ENCODE data around the gene MRPL33. TPM values are rescaled to one million over a fixed set of nuclear protein-coding genes. Genes with fewer than 3 reads are reported as not detected.

MRPL33 gene
- polyA plus RNA-seq, 1 donor from 2014 or later: 406 TPM

DNA sequence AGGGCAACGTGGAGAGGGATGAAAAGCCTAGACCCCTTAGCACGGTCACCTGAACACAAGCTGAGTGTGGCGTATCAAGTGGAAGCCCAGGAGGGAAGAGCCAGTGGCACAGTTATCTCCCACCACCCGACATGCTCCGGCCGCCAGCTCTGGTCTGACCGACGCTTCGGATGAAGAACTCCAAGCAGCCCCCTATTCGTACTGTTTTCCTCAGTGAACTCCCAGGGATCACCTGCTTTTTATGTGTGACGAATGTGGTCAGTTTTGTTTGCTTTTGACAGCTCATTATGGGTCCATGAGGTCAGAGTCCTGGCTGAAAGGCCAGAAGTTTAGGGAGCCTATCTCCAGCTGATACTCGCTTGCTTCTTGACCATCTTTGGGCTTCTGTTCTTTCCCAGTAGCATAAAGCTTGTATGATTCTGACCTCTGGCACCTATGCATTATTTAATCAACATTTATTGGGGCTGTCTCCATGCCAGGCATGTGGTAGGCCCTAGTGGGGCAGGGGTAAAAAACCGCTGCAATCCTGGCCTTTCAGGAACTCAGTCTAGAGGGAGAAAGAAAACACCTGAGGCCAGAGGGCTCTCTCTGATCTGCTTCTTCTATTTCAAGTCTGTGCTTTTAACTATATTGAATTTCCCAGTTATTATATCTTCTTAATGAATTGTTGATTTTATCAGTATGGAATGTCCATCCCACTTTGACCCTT is 33.0 kb upstream of the MRPL33 start:
- Histone ChIP-seq H3K9ac (ENCODE audit: low read length) (no peak overlapping the region), H3K4me2 (ENCODE audit: low read length) (no peak overlapping the region), H3K9me2 (ENCODE audit: insufficient read depth, low read length) (no peaks in the 10 kb centered on the region), H3K27ac (ENCODE audit: low read length) (no peak overlapping the region), H3K9me3 (ENCODE audit: low read length) (no peaks in the 10 kb centered on the region), H3K4me3 (ENCODE audit: low read length) (no peak overlapping the region), H2AFZ (ENCODE audit: low read depth, low read length) (no peak overlapping the region), H3K79me2 (replicated peaks; ENCODE audit: insufficient read depth, low read length) (no peaks in the 10 kb centered on the region), H3F3A (ENCODE audit: insufficient read depth, low read length, poor library complexity, severe bottlenecking) (no peaks in the 10 kb centered on the region), H3K27me3 (ENCODE audit: insufficient read depth, low read depth, low read length) (peaks cover 7% of the 10 kb centered on the region), H4K20me1 (ENCODE audit: insufficient read depth) (no peaks in the 10 kb centered on the region), H3K36me3 (ENCODE audit: insufficient read depth, low read length) (no peaks in the 10 kb centered on the region)
- no peak for TF ChIP-seq MXI1 (conservative IDR thresholded peaks at IDR 0.05; ENCODE audit: poor library complexity, severe bottlenecking)

DNA sequence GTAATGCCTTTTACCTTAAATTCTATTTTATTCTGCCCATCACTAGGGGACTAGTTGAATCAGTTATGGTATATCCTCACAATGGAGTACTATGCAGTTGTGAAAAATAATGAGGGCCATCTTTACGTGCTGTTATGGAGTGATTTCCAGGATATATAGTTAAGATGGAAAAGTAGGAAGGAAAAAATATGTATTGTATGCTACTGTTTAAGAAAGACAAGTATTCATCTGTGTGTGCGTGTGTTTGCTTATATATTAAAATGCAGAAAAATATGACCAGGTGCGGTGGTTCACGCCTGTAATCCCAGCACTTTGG is 32.5 kb upstream of the MRPL33 start:
- Histone ChIP-seq H4K20me1 (ENCODE audit: insufficient read depth) (no peaks in the 10 kb centered on the region), H3K27me3 (ENCODE audit: insufficient read depth, low read depth, low read length) (peaks cover 7% of the 10 kb centered on the region), H3K4me3 (ENCODE audit: low read length) (no peak overlapping the region), H3F3A (ENCODE audit: insufficient read depth, low read length, poor library complexity, severe bottlenecking) (no peaks in the 10 kb centered on the region), H3K9me2 (ENCODE audit: insufficient read depth, low read length) (no peaks in the 10 kb centered on the region), H2AFZ (ENCODE audit: low read depth, low read length) (no peak overlapping the region), H3K9me3 (ENCODE audit: low read length) (no peaks in the 10 kb centered on the region), H3K4me2 (ENCODE audit: low read length) (no peak overlapping the region), H3K9ac (ENCODE audit: low read length) (no peak overlapping the region), H3K36me3 (ENCODE audit: insufficient read depth, low read length) (no peaks in the 10 kb centered on the region), H3K79me2 (replicated peaks; ENCODE audit: insufficient read depth, low read length) (no peaks in the 10 kb centered on the region), H3K27ac (ENCODE audit: low read length) (no peak overlapping the region)
- TF ChIP-seq, protein P1, sequence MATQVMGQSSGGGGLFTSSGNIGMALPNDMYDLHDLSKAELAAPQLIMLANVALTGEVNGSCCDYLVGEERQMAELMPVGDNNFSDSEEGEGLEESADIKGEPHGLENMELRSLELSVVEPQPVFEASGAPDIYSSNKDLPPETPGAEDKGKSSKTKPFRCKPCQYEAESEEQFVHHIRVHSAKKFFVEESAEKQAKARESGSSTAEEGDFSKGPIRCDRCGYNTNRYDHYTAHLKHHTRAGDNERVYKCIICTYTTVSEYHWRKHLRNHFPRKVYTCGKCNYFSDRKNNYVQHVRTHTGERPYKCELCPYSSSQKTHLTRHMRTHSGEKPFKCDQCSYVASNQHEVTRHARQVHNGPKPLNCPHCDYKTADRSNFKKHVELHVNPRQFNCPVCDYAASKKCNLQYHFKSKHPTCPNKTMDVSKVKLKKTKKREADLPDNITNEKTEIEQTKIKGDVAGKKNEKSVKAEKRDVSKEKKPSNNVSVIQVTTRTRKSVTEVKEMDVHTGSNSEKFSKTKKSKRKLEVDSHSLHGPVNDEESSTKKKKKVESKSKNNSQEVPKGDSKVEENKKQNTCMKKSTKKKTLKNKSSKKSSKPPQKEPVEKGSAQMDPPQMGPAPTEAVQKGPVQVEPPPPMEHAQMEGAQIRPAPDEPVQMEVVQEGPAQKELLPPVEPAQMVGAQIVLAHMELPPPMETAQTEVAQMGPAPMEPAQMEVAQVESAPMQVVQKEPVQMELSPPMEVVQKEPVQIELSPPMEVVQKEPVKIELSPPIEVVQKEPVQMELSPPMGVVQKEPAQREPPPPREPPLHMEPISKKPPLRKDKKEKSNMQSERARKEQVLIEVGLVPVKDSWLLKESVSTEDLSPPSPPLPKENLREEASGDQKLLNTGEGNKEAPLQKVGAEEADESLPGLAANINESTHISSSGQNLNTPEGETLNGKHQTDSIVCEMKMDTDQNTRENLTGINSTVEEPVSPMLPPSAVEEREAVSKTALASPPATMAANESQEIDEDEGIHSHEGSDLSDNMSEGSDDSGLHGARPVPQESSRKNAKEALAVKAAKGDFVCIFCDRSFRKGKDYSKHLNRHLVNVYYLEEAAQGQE (IDR thresholded peaks at IDR 0.05; ENCODE audit: borderline replicate concordance): no peak
- no peak for TF ChIP-seq EP300 (conservative IDR thresholded peaks at IDR 0.05; ENCODE audit: poor library complexity, severe bottlenecking)
- TF ChIP-seq TAF1 (IDR thresholded peaks at IDR 0.05; ENCODE audit: low read depth): no peak
- TF ChIP-seq POLR2AphosphoS5 (IDR thresholded peaks at IDR 0.05): no peak

DNA sequence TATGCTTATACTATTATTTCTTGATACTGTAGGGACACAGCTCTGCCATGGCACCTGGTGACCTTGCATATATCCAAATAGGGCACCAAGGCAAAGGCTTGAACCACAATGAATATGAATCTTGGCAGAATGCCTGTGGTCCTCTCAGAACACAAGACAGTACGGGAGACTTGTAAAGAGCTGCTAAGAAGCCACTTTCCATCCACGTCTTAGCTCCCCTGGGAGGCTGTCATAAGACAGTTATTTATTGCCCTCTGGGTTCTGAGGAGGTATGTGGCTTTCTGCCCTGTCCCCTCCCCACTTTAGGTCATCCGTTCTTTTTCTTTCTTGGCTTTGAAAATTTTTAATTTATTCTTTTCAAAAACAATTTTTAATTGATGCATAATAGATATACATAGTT is 29.8 kb upstream of the MRPL33 start:
- Histone ChIP-seq H3K4me3 (ENCODE audit: low read length) (no peak overlapping the region), H3K27ac (ENCODE audit: low read length) (no peak overlapping the region), H3K79me2 (replicated peaks; ENCODE audit: insufficient read depth, low read length) (no peaks in the 10 kb centered on the region), H3K4me2 (ENCODE audit: low read length) (no peak overlapping the region), H3K9me2 (ENCODE audit: insufficient read depth, low read length) (no peaks in the 10 kb centered on the region), H4K20me1 (ENCODE audit: insufficient read depth) (no peaks in the 10 kb centered on the region), H2AFZ (ENCODE audit: low read depth, low read length) (no peak overlapping the region), H3K9ac (ENCODE audit: low read length) (no peak overlapping the region), H3K36me3 (ENCODE audit: insufficient read depth, low read length) (no peaks in the 10 kb centered on the region), H3K9me3 (ENCODE audit: low read length) (no peaks in the 10 kb centered on the region), H3F3A (ENCODE audit: insufficient read depth, low read length, poor library complexity, severe bottlenecking) (no peaks in the 10 kb centered on the region), H3K27me3 (ENCODE audit: insufficient read depth, low read depth, low read length) (no peaks in the 10 kb centered on the region)
- TF ChIP-seq RAD21 (conservative IDR thresholded peaks at IDR 0.05) (no peak), EP300 (conservative IDR thresholded peaks at IDR 0.05; ENCODE audit: poor library complexity, severe bottlenecking) (no peak), POLR2AphosphoS5 (IDR thresholded peaks at IDR 0.05) (no peak), SMC3 (conservative IDR thresholded peaks at IDR 0.05; ENCODE audit: poor library complexity) (no peak), TAF1 (IDR thresholded peaks at IDR 0.05; ENCODE audit: low read depth) (no peak), MXI1 (conservative IDR thresholded peaks at IDR 0.05; ENCODE audit: poor library complexity, severe bottlenecking) (no peak), EZH2 (IDR thresholded peaks at IDR 0.05; ENCODE audit: borderline replicate concordance, insufficient read depth, low read length, poor library complexity, severe bottlenecking) (no peak)
- TF ChIP-seq, protein P2, sequence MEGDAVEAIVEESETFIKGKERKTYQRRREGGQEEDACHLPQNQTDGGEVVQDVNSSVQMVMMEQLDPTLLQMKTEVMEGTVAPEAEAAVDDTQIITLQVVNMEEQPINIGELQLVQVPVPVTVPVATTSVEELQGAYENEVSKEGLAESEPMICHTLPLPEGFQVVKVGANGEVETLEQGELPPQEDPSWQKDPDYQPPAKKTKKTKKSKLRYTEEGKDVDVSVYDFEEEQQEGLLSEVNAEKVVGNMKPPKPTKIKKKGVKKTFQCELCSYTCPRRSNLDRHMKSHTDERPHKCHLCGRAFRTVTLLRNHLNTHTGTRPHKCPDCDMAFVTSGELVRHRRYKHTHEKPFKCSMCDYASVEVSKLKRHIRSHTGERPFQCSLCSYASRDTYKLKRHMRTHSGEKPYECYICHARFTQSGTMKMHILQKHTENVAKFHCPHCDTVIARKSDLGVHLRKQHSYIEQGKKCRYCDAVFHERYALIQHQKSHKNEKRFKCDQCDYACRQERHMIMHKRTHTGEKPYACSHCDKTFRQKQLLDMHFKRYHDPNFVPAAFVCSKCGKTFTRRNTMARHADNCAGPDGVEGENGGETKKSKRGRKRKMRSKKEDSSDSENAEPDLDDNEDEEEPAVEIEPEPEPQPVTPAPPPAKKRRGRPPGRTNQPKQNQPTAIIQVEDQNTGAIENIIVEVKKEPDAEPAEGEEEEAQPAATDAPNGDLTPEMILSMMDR (IDR thresholded peaks at IDR 0.05; ENCODE audit: poor library complexity, severe bottlenecking): no peak
- TF ChIP-seq, protein P1 (IDR thresholded peaks at IDR 0.05; ENCODE audit: borderline replicate concordance): no peak

All from neural cell (in vitro differentiated cells).